BLaER1 treated with 17β-estradiol and CSF1 and Interleukin-3, amounts not matched to agents 10 nM and 100 nM (cell line): ENCODE measurements around the gene DLGAP5.
A peak's percentile ranks its signal among the peaks of the same experiment; 100 is the strongest.

Experiments used
- H3K27ac ChIP-seq, 11 experiments: shearing (Covaris generic); formaldehyde crosslinking; 2 replicates each; pipeline ENCODE4 v1.8.1; 2022
- H3K27me3 ChIP-seq, 11 experiments: shearing (Covaris generic); formaldehyde crosslinking; 2 replicates each; pipeline ENCODE4 v1.8.1; 2022
- H3K36me3 ChIP-seq, 11 experiments: shearing (Covaris generic); formaldehyde crosslinking; 2 replicates each; pipeline ENCODE4 v1.8.1; 2022
- H3K4me1 ChIP-seq, 10 experiments: shearing (Covaris generic); formaldehyde crosslinking; 2 replicates each; pipeline ENCODE4 v1.8.1; 2022
- H3K4me2 ChIP-seq, 11 experiments: shearing (Covaris generic); formaldehyde crosslinking; 2 replicates each; pipeline ENCODE4 v1.8.1; 2022
- H3K4me3 ChIP-seq, 10 experiments: shearing (Covaris generic); formaldehyde crosslinking; 2 replicates each; pipeline ENCODE4 v1.8.1; 2022
- H3K9ac ChIP-seq, 11 experiments: shearing (Covaris generic); formaldehyde crosslinking; 2 replicates each; pipeline ENCODE4 v1.8.1; 2022
- H3K9me3 ChIP-seq, 11 experiments: shearing (Covaris generic); formaldehyde crosslinking; replicated peaks in 1 of 11; 2 replicates each; pipeline ENCODE4 v1.8.1; 2022
- H4K20me1 ChIP-seq, 11 experiments: shearing (Covaris generic); formaldehyde crosslinking; 2 replicates each; pipeline ENCODE4 v1.8.1; 2022
- Cebpa-rat ChIP-seq, 11 experiments: shearing (Covaris generic); IDR thresholded peaks; 2 replicates each; pipeline ENCODE4 v1.8.1; 2022

Gene DLGAP5

DNA sequence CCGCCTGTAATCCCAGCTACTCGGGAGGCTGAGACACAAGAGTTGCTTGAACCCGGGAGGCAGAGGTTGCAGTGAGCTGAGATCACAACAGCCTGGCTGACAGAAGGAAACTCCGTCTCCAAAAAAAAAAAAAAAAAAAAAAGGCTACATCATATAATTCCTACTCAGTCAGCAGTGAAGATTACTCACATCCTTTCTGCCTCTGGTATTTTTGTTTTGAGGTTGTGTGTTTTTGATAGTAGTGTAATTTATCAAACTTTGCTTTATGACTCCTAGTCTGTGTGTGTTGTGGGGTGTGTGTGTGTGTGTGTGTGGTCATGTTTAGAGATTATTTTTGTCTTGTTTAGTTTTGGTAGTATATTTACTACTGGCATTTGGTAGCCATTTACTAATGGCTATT is 29.8 kb upstream of the DLGAP5 start:
- Histone ChIP-seq H3K27ac (peak overlapping the region in 1 of 11 experiments; percentile 23; a peak in 1 of 22 replicates), H4K20me1 (no peaks in the 10 kb centered on the region), H3K9me3 (peaks cover under 1 to 6% (median 4%) of the 10 kb centered on the region in 11 experiments; a peak in 20 of 22 replicates), H3K36me3 (no peaks in the 10 kb centered on the region), H3K9ac (no peak overlapping the region), H3K27me3 (no peaks in the 10 kb centered on the region), H3K4me3 (no peak overlapping the region), H3K4me2 (peak overlapping the region in 3 of 11 experiments; percentile 8 to 48 (median 44); a peak in 6 of 22 replicates), H3K4me1 (peaks cover 0 to 12% (median 0%) of the 10 kb centered on the region in 10 experiments; a peak in 6 of 20 replicates)
- no peak for TF ChIP-seq Cebpa-rat (IDR thresholded peaks at IDR 0.05)

DNA sequence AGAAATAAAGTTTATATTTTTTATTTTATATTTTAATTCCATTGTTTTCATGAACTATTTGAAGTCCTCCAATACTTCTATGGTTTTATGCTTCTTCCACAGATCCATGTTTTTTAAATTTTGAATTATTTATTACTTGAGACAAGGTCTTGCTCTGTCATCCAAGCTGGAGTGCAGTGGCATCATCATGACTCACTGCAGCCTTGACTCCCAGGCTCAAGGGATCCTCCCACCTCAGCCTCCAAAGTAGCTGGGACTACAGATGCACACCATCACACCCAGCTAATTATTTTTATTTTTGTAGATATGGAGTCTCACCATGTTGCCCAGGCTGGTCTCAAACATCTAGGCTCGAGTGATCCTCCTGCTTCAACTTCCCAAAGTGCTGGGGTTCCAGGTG is 28.8 kb upstream of the DLGAP5 start:
- H3K27me3 ChIP-seq = no peaks in the 10 kb centered on the region
- H3K4me2 ChIP-seq = no peak overlapping the region
- H3K9me3 ChIP-seq = no peaks in the 10 kb centered on the region
- H3K36me3 ChIP-seq = no peaks in the 10 kb centered on the region
- H4K20me1 ChIP-seq = no peaks in the 10 kb centered on the region
- no peak for TF ChIP-seq Cebpa-rat (IDR thresholded peaks at IDR 0.05)
- no peak overlapping the region for H3K4me3 ChIP-seq
- peaks cover 0 to 12% (median 0%) of the 10 kb centered on the region in 10 experiments; a peak in 6 of 20 replicates for H3K4me1 ChIP-seq
- no peak overlapping the region for H3K9ac ChIP-seq
- no peak overlapping the region for H3K27ac ChIP-seq

DNA sequence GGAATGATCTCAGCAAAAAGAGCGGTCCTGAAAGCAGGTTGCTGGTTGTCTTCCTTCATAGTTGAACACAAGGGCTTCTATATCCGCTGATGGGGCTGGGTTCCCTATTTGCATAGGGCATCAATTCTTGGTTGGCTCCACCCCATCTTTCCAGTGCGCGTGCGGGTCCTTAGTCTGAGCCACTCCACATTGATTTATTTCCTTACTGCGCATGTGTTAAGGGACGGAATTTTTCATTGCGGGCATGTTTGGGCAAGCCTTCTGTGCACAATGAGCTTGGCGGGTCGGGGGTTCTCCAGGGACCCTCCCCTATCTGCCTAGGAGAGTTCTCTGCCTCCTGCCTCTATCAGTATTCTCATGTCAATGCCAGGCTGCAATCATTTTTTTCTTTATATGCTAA is 21.2 kb upstream of the DLGAP5 start:
- H3K9me3 ChIP-seq = no peaks in the 10 kb centered on the region
- no peak overlapping the region for H3K27ac ChIP-seq
- no peak overlapping the region for H3K4me3 ChIP-seq
- no peaks in the 10 kb centered on the region for H3K36me3 ChIP-seq
- no peak overlapping the region for H3K9ac ChIP-seq
- peaks cover 0 to 4% (median 0%) of the 10 kb centered on the region in 10 experiments; a peak in 1 of 20 replicates for H3K4me1 ChIP-seq
- no peaks in the 10 kb centered on the region for H4K20me1 ChIP-seq
- TF ChIP-seq Cebpa-rat (IDR thresholded peaks at IDR 0.05) = no peak
- H3K27me3 ChIP-seq = no peaks in the 10 kb centered on the region
- H3K4me2 ChIP-seq = no peak overlapping the region

DNA sequence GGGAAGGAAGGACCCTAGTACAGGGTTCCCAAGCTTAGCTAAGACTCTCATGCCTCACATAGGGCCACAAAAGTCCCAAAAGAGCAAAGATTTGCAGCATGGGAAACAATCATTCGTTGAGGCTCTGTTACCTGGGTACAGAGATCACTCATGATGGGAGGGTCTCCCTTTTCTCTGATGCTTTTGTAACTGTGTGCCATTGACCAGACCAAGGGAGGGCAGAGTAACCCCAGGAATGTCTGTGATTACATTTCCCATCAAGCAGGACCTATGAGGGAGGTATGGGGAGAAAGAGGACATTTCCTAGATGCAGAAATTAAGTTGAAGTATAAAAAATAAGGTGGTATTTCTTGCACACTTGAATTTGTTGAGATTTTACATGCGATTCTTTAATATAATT is 16.4 kb upstream of the DLGAP5 start:
- Histone ChIP-seq H3K9me3 (no peaks in the 10 kb centered on the region), H3K4me3 (no peak overlapping the region), H3K4me2 (no peak overlapping the region), H3K36me3 (no peaks in the 10 kb centered on the region), H3K27me3 (no peaks in the 10 kb centered on the region), H3K4me1 (no peaks in the 10 kb centered on the region), H4K20me1 (no peaks in the 10 kb centered on the region), H3K27ac (no peak overlapping the region), H3K9ac (no peak overlapping the region)
- TF ChIP-seq Cebpa-rat (IDR thresholded peaks at IDR 0.05) = no peak

DNA sequence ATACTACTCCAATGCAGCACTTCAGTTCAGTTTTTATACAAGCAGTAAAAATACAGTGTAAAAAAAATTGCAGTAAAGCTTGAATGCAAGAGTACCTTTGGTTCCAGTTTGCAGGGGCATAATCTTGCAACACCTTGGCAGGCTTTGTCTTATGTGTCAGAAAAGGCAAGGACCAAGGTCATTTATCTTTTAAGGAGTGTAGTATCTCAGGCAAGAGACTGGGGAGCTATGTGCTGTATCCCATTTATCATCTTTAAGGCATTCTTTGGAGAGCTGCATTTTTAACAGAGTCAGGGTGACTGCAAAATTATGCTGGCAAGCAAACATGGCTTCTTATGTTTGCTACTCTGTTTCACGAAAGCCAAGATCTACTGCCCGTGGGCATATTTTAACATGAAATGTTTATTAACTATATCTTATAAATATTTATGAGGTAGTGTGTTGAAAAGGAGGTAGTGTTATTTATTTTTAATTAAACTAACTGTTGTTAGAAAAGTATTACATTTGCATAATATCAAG is 14.8 kb upstream of the DLGAP5 start:
- Histone ChIP-seq H4K20me1 (no peaks in the 10 kb centered on the region), H3K9me3 (no peaks in the 10 kb centered on the region), H3K4me1 (no peaks in the 10 kb centered on the region), H3K4me2 (no peak overlapping the region), H3K27me3 (no peaks in the 10 kb centered on the region), H3K27ac (no peak overlapping the region), H3K4me3 (no peak overlapping the region), H3K9ac (no peak overlapping the region), H3K36me3 (no peaks in the 10 kb centered on the region)
- no peak for TF ChIP-seq Cebpa-rat (IDR thresholded peaks at IDR 0.05)

DNA sequence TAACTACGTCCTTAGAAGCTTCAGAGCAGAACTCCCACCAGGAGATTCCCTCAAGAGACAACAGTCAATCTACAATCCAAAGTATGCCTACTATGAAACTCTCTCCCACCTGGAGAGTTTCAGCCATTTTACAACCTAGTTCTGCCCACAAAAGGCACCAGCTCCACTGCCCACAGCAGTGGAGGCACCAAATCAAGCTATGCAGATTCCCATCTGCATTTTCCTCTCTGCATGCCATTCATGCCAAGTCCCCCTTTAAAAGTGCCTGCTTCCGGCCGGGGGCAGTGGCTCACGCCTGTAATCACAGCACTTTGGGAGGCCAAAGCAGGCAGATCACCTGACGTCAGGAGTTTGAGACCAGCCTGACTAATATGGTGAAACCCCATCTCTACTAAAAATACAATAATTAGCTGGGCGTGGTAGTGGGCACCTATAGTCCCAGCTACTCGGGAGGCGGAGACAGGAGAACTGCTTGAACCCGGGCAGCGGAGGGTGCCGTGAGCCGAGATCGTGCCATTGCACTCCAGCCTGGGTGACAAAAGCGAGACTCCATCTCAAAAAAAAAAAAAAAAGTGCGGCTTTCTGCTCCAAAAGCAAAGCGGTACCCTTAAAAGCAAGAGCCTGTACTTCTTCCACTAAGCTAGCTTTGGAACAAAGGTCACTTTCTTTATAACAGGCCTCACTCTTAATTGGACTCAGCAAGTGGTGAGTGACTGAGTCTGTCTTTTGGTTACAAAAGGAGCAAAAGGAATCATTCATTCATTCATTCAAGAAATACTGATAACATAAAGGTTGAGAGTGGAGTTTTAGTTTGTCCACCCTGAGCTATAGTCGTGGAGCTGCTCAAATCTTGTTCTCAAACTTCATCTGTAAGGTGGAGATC is 10.1 kb upstream of the DLGAP5 start:
- no peak overlapping the region for H3K9ac ChIP-seq
- H3K9me3 ChIP-seq = no peaks in the 10 kb centered on the region
- no peak overlapping the region for H3K4me2 ChIP-seq
- H3K4me3 ChIP-seq = no peak overlapping the region
- no peaks in the 10 kb centered on the region for H3K36me3 ChIP-seq
- H3K27ac ChIP-seq = no peak overlapping the region
- TF ChIP-seq Cebpa-rat (IDR thresholded peaks at IDR 0.05) = no peak
- H3K4me1 ChIP-seq = no peaks in the 10 kb centered on the region
- no peaks in the 10 kb centered on the region for H4K20me1 ChIP-seq
- no peaks in the 10 kb centered on the region for H3K27me3 ChIP-seq

DNA sequence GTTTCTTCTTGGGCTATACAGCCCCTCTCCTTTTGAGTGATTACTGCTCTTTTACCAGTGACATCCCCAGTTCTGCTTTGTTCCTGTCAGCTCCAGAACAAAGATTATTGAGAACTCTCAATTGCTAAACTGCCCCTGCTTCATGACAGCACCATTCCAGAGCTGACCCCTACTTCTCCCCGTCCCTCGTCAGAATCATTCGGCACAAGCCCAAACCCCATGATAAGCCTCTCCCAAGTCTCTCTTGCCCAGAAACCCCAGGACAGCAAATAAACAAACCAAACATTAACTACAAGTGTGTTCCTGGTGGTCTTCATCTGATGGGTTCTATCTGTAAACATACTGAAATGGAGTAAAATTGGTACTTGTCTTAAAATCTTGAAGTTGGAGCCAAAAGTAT is 9.3 kb upstream of the DLGAP5 start:
- no peak overlapping the region for H3K9ac ChIP-seq
- no peaks in the 10 kb centered on the region for H4K20me1 ChIP-seq
- no peak for TF ChIP-seq Cebpa-rat (IDR thresholded peaks at IDR 0.05)
- H3K9me3 ChIP-seq = no peaks in the 10 kb centered on the region
- no peak overlapping the region for H3K4me2 ChIP-seq
- H3K4me3 ChIP-seq = no peak overlapping the region
- no peaks in the 10 kb centered on the region for H3K27me3 ChIP-seq
- H3K27ac ChIP-seq = no peak overlapping the region
- H3K4me1 ChIP-seq = no peaks in the 10 kb centered on the region
- H3K36me3 ChIP-seq = no peaks in the 10 kb centered on the region

DNA sequence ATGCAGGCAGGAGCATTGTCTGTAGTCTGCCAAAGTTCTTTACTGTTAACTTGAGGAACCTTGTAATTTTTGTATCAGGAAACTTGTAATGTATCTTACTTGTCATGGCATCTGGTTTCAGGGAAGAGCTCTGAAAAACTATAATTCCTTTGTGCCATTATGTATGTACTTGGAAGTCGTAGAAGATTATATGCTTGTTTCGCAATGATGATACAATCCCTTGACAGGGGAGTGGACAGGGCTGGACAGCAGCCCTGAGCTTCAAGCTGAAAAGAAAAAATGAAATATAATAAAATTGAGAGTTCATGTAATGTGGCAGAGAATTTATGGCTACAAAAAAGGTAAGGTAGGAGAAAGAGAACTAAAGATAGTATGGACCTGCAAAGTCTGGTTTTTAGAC is 7.4 kb upstream of the DLGAP5 start:
- H3K4me2 ChIP-seq = no peak overlapping the region
- H3K27ac ChIP-seq = no peak overlapping the region
- H3K27me3 ChIP-seq = no peaks in the 10 kb centered on the region
- peak in 3 of 11 experiments; percentile 9 to 50 (median 20); a peak in 1 of 22 replicates for TF ChIP-seq Cebpa-rat (IDR thresholded peaks at IDR 0.05)
- no peak overlapping the region for H3K9ac ChIP-seq
- no peaks in the 10 kb centered on the region for H3K9me3 ChIP-seq
- no peaks in the 10 kb centered on the region for H3K36me3 ChIP-seq
- no peaks in the 10 kb centered on the region for H4K20me1 ChIP-seq
- no peak overlapping the region for H3K4me3 ChIP-seq
- H3K4me1 ChIP-seq = no peaks in the 10 kb centered on the region

DNA sequence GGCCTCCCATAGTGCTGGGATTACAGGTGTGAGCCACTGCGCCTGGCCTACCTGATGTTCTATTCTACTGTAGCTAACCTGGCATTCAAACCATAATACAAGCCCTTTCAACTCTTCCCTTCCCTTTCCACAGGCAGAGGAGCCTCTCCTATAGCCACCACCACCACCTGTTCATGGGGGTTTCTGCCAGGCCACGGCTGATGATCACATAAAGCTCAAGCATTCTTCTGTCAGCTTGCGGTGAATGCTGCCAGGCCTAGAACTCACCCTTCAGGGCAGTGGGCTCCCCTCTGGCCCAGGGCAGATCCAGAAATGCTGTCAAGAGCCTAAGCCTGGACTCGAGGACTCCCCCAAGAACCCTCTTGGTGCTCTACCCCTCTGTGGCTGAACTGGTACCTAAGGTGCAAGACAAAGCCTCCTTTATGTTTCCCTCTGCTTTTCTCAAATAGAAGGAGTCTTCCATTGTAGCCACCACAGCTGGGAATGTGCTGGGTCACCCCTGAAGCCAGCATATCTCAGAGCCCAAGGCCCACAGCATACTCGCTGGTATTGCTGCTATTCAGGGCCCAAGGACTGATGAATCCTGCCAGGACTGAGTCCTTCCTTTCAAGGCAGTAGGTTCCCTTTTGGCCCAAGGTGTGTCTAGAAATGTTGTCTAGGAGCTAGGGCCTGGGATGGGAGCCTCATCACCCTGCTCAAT is 3.4 kb upstream of the DLGAP5 start:
- Histone ChIP-seq H3K36me3 (no peaks in the 10 kb centered on the region), H4K20me1 (no peaks in the 10 kb centered on the region), H3K4me2 (no peak overlapping the region), H3K9me3 (no peaks in the 10 kb centered on the region), H3K4me1 (peaks cover 6 to 18% (median 17%) of the 10 kb centered on the region in 10 experiments), H3K9ac (no peak overlapping the region), H3K4me3 (no peak overlapping the region), H3K27me3 (no peaks in the 10 kb centered on the region), H3K27ac (no peak overlapping the region)
- TF ChIP-seq Cebpa-rat (IDR thresholded peaks at IDR 0.05) = no peak
